Activated CD8-positive, alpha-beta memory T cell treated with anti-CD3 and anti-CD28 coated beads, Interleukin-2, amount 10 ng/mL, durations not matched to agents 7 days and 5 days (primary cell): ENCODE data around the gene VWC2. TPM values are rescaled to one million over a fixed set of nuclear protein-coding genes. Genes with fewer than 3 reads are reported as not detected.
"Not testable (repeated sequence)": the region's sequence is repeated elsewhere in the genome, so short reads cannot be mapped to it uniquely, and the experiment has no call there.

ENCODE experiments used
- ATAC-seq: fragments of 150-1000 bp; cut with Tn5 transposase; one replicate; pipeline ENCODE4 v1.10.0; 2021; ENCODE audit warnings: moderate library complexity
- CTCF ChIA-PET: fragments of 350-600 bp; sonication (Branson Sonifier 250); formaldehyde crosslinking; loops from one replicate; lab custom pipeline; 2021; ENCODE audit warnings: antibody characterized with exemption; lab: Charles Lee
- DNase-seq: peaks from one replicate; pipeline ENCODE4 v3.0.0-alpha.2; 2020
- H3K27ac Mint-ChIP-seq: one replicate; pipeline ENCODE4 v1.8.0; 2021; ENCODE audit warnings: mild to moderate bottlenecking, mixed read lengths
- H3K27me3 Mint-ChIP-seq: one replicate; pipeline ENCODE4 v1.8.0; 2021; ENCODE audit warnings: mixed read lengths
- H3K36me3 Mint-ChIP-seq: one replicate; pipeline ENCODE4 v1.8.0; 2021; ENCODE audit warnings: mild to moderate bottlenecking, mixed read lengths
- H3K4me1 Mint-ChIP-seq: one replicate; pipeline ENCODE4 v1.8.0; 2021; ENCODE audit warnings: mixed read lengths
- H3K4me3 Mint-ChIP-seq: one replicate; pipeline ENCODE4 v1.8.0; 2021; ENCODE audit warnings: mild to moderate bottlenecking, moderate library complexity, mixed read lengths
- H3K9me3 Mint-ChIP-seq: one replicate; pipeline ENCODE4 v1.8.0; 2022; ENCODE audit warnings: low read depth, mixed read lengths
- total RNA-seq, 2 experiments: library from RNA; stranded (reverse); gene quantifications; one replicate each; pipeline ENCODE4 v1.2.3, GENCODE V29; 2021

VWC2 gene
- total RNA-seq, 2 experiments from 2014 or later, result not detected

GRCh38 chr7:49848211-49848841 lies 74.9 kb downstream of the VWC2 start:
- CTCF ChIA-PET, result no interaction called here
- H3K27ac Mint-ChIP-seq, result no peak overlapping the region
- peaks cover 2% of the 10 kb centered on the region for H3K27me3 Mint-ChIP-seq
- no peak for DNase-seq
- H3K4me1 Mint-ChIP-seq, result no peaks in the 10 kb centered on the region
- H3K36me3 Mint-ChIP-seq, result no peaks in the 10 kb centered on the region
- H3K4me3 Mint-ChIP-seq, result no peak overlapping the region
- H3K9me3 Mint-ChIP-seq, result no peaks in the 10 kb centered on the region
- ATAC-seq, result no peak

GRCh38 chr7:49850921-49851613 lies 77.6 kb downstream of the VWC2 start:
- no peak for DNase-seq
- Mint-ChIP-seq H3K9me3 (no peaks in the 10 kb centered on the region), H3K27ac (no peak overlapping the region), H3K4me3 (no peak overlapping the region), H3K36me3 (no peaks in the 10 kb centered on the region), H3K27me3 (peaks cover 2% of the 10 kb centered on the region), H3K4me1 (no peaks in the 10 kb centered on the region)
- no peak for ATAC-seq
- CTCF ChIA-PET, result no interaction called here

- CTCF ChIA-PET, H3K36me3 Mint-ChIP-seq, H3K27me3 Mint-ChIP-seq, H3K4me3 Mint-ChIP-seq, H3K27ac Mint-ChIP-seq, H3K4me1 Mint-ChIP-seq, H3K9me3 Mint-ChIP-seq, DNase-seq, ATAC-seq: not testable (repeated sequence)
Observed at GRCh38 chr7:49851614-49851934, 78.1 kb downstream of the VWC2 start.

- Mint-ChIP-seq H3K4me1 (no peaks in the 10 kb centered on the region), H3K27ac (no peak overlapping the region), H3K9me3 (no peaks in the 10 kb centered on the region), H3K27me3 (peaks cover 2% of the 10 kb centered on the region), H3K36me3 (no peaks in the 10 kb centered on the region), H3K4me3 (no peak overlapping the region)
- no peak for DNase-seq
- no peak for ATAC-seq
- CTCF ChIA-PET, result no interaction called here
Observed at GRCh38 chr7:49852619-49853462, 79.4 kb downstream of the VWC2 start.

- ATAC-seq (no peak), DNase-seq (no peak)
- Mint-ChIP-seq H3K27ac (no peak overlapping the region), H3K4me3 (no peak overlapping the region), H3K4me1 (no peaks in the 10 kb centered on the region), H3K27me3 (peaks cover 2% of the 10 kb centered on the region), H3K36me3 (no peaks in the 10 kb centered on the region), H3K9me3 (no peaks in the 10 kb centered on the region)
- CTCF ChIA-PET, result no interaction called here
Observed at GRCh38 chr7:49855281-49855980, 82.0 kb downstream of the VWC2 start.

- no peaks in the 10 kb centered on the region for H3K36me3 Mint-ChIP-seq
- no peak overlapping the region for H3K4me3 Mint-ChIP-seq
- H3K9me3 Mint-ChIP-seq, result no peaks in the 10 kb centered on the region
- DNase-seq (no peak), ATAC-seq (no peak)
- CTCF ChIA-PET, result no interaction called here
- no peaks in the 10 kb centered on the region for H3K27me3 Mint-ChIP-seq
- no peaks in the 10 kb centered on the region for H3K4me1 Mint-ChIP-seq
- no peak overlapping the region for H3K27ac Mint-ChIP-seq
Observed at GRCh38 chr7:49860293-49860692, 86.9 kb downstream of the VWC2 start.

GRCh38 chr7:49866076-49866735 lies 92.8 kb downstream of the VWC2 start:
- H3K9me3 Mint-ChIP-seq, result no peaks in the 10 kb centered on the region
- H3K27ac Mint-ChIP-seq, result no peak overlapping the region
- no peak overlapping the region for H3K4me3 Mint-ChIP-seq
- no peak for DNase-seq
- CTCF ChIA-PET, result no interaction called here
- H3K27me3 Mint-ChIP-seq, result no peaks in the 10 kb centered on the region
- no peak for ATAC-seq
- H3K4me1 Mint-ChIP-seq, result no peaks in the 10 kb centered on the region
- no peaks in the 10 kb centered on the region for H3K36me3 Mint-ChIP-seq

- Mint-ChIP-seq H3K27me3 (no peaks in the 10 kb centered on the region), H3K4me3 (no peak overlapping the region), H3K27ac (no peak overlapping the region), H3K9me3 (no peaks in the 10 kb centered on the region), H3K36me3 (no peaks in the 10 kb centered on the region), H3K4me1 (no peaks in the 10 kb centered on the region)
- no peak for ATAC-seq
- CTCF ChIA-PET, result no interaction called here
- DNase-seq, result no peak
Observed at GRCh38 chr7:49866910-49867309, 93.5 kb downstream of the VWC2 start.

- CTCF ChIA-PET, result no interaction called here
- no peak for ATAC-seq
- Mint-ChIP-seq H3K36me3 (no peaks in the 10 kb centered on the region), H3K27ac (no peak overlapping the region), H3K4me3 (no peak overlapping the region), H3K27me3 (no peaks in the 10 kb centered on the region), H3K9me3 (no peaks in the 10 kb centered on the region), H3K4me1 (no peaks in the 10 kb centered on the region)
- DNase-seq, result no peak
Observed at GRCh38 chr7:49873420-49873819, 100.0 kb downstream of the VWC2 start.

GRCh38 chr7:49875336-49875735 lies 101.9 kb downstream of the VWC2 start:
- CTCF ChIA-PET, result no interaction called here
- Mint-ChIP-seq H3K9me3 (no peaks in the 10 kb centered on the region), H3K36me3 (no peaks in the 10 kb centered on the region), H3K4me3 (no peak overlapping the region), H3K27me3 (no peaks in the 10 kb centered on the region), H3K27ac (no peak overlapping the region), H3K4me1 (no peaks in the 10 kb centered on the region)
- ATAC-seq (no peak), DNase-seq (no peak)

GRCh38 chr7:49876202-49876601 lies 102.8 kb downstream of the VWC2 start:
- CTCF ChIA-PET, result no interaction called here
- no peak for DNase-seq

GRCh38 chr7:49878089-49878488 lies 104.7 kb downstream of the VWC2 start:
- Mint-ChIP-seq H3K4me1 (no peaks in the 10 kb centered on the region), H3K27me3 (no peaks in the 10 kb centered on the region), H3K4me3 (no peak overlapping the region), H3K9me3 (no peaks in the 10 kb centered on the region), H3K36me3 (no peaks in the 10 kb centered on the region), H3K27ac (no peak overlapping the region)
- ATAC-seq (no peak), DNase-seq (no peak)
- CTCF ChIA-PET, result no interaction called here

More at GRCh38 chr7:49876202-49876601, 102.8 kb downstream of the VWC2 start:
- Mint-ChIP-seq H3K4me1 (no peaks in the 10 kb centered on the region), H3K27ac (no peak overlapping the region), H3K4me3 (no peak overlapping the region), H3K27me3 (no peaks in the 10 kb centered on the region), H3K9me3 (no peaks in the 10 kb centered on the region), H3K36me3 (no peaks in the 10 kb centered on the region)
- no peak for ATAC-seq

- Mint-ChIP-seq H3K9me3 (no peaks in the 10 kb centered on the region), H3K36me3 (no peaks in the 10 kb centered on the region), H3K4me3 (no peak overlapping the region), H3K27ac (no peak overlapping the region), H3K4me1 (no peaks in the 10 kb centered on the region), H3K27me3 (no peaks in the 10 kb centered on the region)
- ATAC-seq (no peak), DNase-seq (no peak)
- CTCF ChIA-PET, result no interaction called here
Observed at GRCh38 chr7:49878627-49879026, 105.2 kb downstream of the VWC2 start.
